ENCODE results near the gene PTPN3.

DNA sequence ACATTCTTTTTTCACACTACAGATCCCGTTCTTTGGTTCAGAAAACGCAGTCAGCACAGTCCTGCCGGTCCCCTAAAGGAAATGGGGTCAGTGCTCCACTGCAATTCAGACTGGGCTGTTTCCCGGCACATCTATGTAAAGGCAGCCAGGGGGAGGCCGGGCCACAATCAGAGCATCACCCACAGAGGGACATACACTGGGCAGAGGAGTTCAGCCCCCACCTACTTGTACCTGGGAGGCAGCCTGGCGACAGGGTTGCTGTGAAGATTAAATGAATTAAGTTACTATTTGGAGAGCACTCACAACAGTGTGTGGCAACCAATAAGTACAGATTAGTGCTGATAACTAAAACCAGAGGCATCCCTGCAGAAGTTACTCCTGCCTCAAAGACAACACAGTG lies 4.5 kb downstream of the PTPN3 start:
- TF ChIP-seq RAD21 (IDR thresholded peaks at IDR 0.05; ENCODE audit: low read depth) (no peak), POLR2AphosphoS5 (IDR thresholded peaks at IDR 0.05; ENCODE audit: low read depth, low read length) (no peak), CTCF (IDR thresholded peaks at IDR 0.05 in 2 of 3, conservative IDR thresholded peaks at IDR 0.05 in 1 of 3; ENCODE audit: borderline replicate concordance in 1 of 3, insufficient read depth in 1 of 3, low read depth in 2 of 3, low read length in 2 of 3) (no peak), SRF (IDR thresholded peaks at IDR 0.05; ENCODE audit: low read depth) (no peak), FOSL1 (IDR thresholded peaks at IDR 0.05; ENCODE audit: low read depth) (no peak), EZH2phosphoT487 (IDR thresholded peaks at IDR 0.05; ENCODE audit: borderline replicate concordance) (no peak), REST (IDR thresholded peaks at IDR 0.05; ENCODE audit: low read depth) (no peak), POLR2A (IDR thresholded peaks at IDR 0.05; ENCODE audit: borderline replicate concordance, extremely low read depth, insufficient read depth, insufficient read length) (no peak), ZBTB33 (IDR thresholded peaks at IDR 0.05; ENCODE audit: extremely low read depth, insufficient replicate concordance, low read length) (no peak), MAX (IDR thresholded peaks at IDR 0.05) (no peak), CBX3 (IDR thresholded peaks at IDR 0.05; ENCODE audit: low read depth) (no peak)

Data from HCT116 (cell line).